GM23248 (cell line): ENCODE results near the gene FYB2.

ENCODE experiments used
- EZH2 ChIP-seq: fragments of 200-600 bp; sonication (generic); IDR thresholded peaks from 2 replicates; pipeline ENCODE4 v1.6.1; 2018; ENCODE audit warnings: antibody characterized with exemption, mild to moderate bottlenecking; ENCODE audit not compliant: insufficient read depth, poor library complexity, severe bottlenecking
- EZH2phosphoT487 ChIP-seq: fragments of 200-600 bp; sonication (generic); IDR thresholded peaks from 2 replicates; pipeline ENCODE4 v1.6.1; 2018; ENCODE audit warnings: antibody characterized with exemption, moderate library complexity, mild to moderate bottlenecking, low read depth; ENCODE audit not compliant: insufficient read depth

- TF ChIP-seq EZH2phosphoT487 (no peak), EZH2 (no peak)
Observed at GRCh38 chr1:56864430-56864829, 45.2 kb upstream of the FYB2 start.
